Tibial artery (tissue), 4 donors: ENCODE data around the gene ZSCAN4.

Experiments used
- DNase-seq, 2 donors: peaks; one replicate each; pipeline ENCODE4 v3.0.0-alpha.2; 2019
- H3K27ac ChIP-seq, 2 donors: fragments of 200-600 bp; sonication (generic) in 1 of 2; 1 replicate in 1 of 2; 2 replicates in 1 of 2; pipeline ENCODE4 v1.5.1; 2018 to 2019; ENCODE audit warnings: mild to moderate bottlenecking in 1 of 2
- H3K27me3 ChIP-seq, 2 donors: fragments of 200-600 bp; sonication (generic) in 1 of 2; one replicate each; pipeline versions ENCODE4 v1.5.1 to v1.6.0; 2016 to 2019
- H3K36me3 ChIP-seq, 3 donors: fragments of 200-600 bp; sonication (generic) in 2 of 3; one replicate each; pipeline ENCODE4 v1.5.1; 2016 to 2019; ENCODE audit warnings: mild to moderate bottlenecking in 2 of 3
- H3K4me1 ChIP-seq, 4 donors: fragments of 200-600 bp; sonication (generic) in 2 of 4; 1 replicate in 3 of 4; 2 replicates in 1 of 4; pipeline ENCODE4 v1.5.1; 2016 to 2019
- H3K4me3 ChIP-seq, 2 donors: fragments of 200-600 bp; sonication (generic) in 1 of 2; 1 replicate in 1 of 2; 2 replicates in 1 of 2; pipeline ENCODE4 v1.5.1; 2018 to 2019; ENCODE audit warnings: mild to moderate bottlenecking in 2 of 2
- H3K9me3 ChIP-seq, 3 donors: fragments of 200-600 bp; sonication (generic) in 1 of 3; one replicate each; pipeline ENCODE4 v1.5.1; 2016 to 2019
- intact Hi-C: fragments of 100-400 bp; cut with DNase I; formaldehyde crosslinking; loops from one replicate; pipeline ENCODE4 v1.15.0; 2023; ENCODE audit warnings: low total_unique reads
- TF ChIP-seq, protein P1 (sequence below), 2 experiments: fragments of 200-600 bp in 1 of 2; fragments of 450-650 bp in 1 of 2; IDR thresholded peaks; one replicate each; pipeline ENCODE4 v1.5.1; 2017 to 2019; ENCODE audit warnings: antibody characterized with exemption in 2 of 2, mild to moderate bottlenecking in 1 of 2, moderate library complexity in 1 of 2

The ZSCAN4 gene

DNA sequence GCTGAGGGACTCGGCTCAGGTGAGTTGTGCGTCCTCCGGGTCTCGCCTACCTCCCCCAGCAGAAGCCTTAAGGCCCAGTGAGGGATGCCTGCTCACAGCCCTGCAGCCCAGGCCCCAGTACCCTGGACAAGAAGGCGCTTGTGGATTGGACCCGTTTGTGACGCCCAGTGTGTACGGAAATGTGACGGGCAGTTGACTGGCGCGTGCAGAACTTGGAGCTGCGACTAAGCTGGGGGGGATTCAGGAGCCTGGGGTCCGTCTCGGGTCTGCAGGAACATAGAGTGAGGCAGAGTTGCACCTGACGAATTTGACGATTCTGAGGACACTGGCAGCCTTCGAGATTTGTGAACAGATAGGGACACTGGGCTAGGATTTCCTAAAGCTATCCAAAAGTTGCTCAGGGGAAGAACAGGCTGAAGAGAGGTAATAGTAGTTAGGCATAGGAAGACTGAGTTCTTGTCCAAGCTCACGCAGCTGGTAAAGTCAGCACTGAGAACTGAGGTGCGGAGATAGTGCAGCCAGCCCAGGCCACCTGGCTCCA is 13.6 kb downstream of the ZSCAN4 start:
- intact Hi-C loops: no loop called here
- H3K4me1 ChIP-seq: peaks cover 0 to 19% (median 7%) of the 10 kb centered on the region in 4 donors
- peak overlapping the region; percentile 57 to 77 for H3K4me3 ChIP-seq
- no peaks in the 10 kb centered on the region for H3K27me3 ChIP-seq
- DNase-seq: no peak
- peak overlapping the region in 1 of 2 donors; percentile 40 for H3K27ac ChIP-seq
- H3K36me3 ChIP-seq: peaks cover 40 to 47% (median 41%) of the 10 kb centered on the region in 3 donors
- TF ChIP-seq, protein P1, sequence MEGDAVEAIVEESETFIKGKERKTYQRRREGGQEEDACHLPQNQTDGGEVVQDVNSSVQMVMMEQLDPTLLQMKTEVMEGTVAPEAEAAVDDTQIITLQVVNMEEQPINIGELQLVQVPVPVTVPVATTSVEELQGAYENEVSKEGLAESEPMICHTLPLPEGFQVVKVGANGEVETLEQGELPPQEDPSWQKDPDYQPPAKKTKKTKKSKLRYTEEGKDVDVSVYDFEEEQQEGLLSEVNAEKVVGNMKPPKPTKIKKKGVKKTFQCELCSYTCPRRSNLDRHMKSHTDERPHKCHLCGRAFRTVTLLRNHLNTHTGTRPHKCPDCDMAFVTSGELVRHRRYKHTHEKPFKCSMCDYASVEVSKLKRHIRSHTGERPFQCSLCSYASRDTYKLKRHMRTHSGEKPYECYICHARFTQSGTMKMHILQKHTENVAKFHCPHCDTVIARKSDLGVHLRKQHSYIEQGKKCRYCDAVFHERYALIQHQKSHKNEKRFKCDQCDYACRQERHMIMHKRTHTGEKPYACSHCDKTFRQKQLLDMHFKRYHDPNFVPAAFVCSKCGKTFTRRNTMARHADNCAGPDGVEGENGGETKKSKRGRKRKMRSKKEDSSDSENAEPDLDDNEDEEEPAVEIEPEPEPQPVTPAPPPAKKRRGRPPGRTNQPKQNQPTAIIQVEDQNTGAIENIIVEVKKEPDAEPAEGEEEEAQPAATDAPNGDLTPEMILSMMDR (IDR thresholded peaks at IDR 0.05): no peak
- peaks cover 4 to 52% (median 39%) of the 10 kb centered on the region in 3 donors for H3K9me3 ChIP-seq

DNA sequence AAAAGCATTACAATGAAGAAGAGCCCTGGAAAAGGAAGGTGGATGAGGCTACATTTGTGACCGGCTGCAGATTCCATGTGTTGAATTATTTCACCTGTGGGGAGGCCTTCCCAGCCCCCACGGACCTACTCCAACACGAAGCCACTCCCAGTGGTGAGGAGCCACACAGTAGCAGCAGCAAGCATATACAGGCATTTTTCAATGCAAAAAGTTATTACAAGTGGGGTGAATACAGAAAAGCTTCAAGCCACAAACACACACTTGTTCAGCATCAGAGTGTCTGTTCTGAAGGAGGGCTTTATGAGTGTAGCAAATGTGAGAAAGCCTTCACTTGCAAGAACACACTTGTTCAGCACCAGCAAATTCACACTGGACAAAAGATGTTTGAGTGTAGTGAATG is 18.0 kb downstream of the ZSCAN4 start:
- no peak for DNase-seq
- Histone ChIP-seq H3K4me1 (peaks cover 0 to 14% (median 7%) of the 10 kb centered on the region in 4 donors), H3K27me3 (no peaks in the 10 kb centered on the region), H3K4me3 (no peak overlapping the region), H3K36me3 (peaks cover 67 to 85% (median 73%) of the 10 kb centered on the region in 3 donors), H3K27ac (no peak overlapping the region), H3K9me3 (peaks cover 18 to 92% (median 80%) of the 10 kb centered on the region in 3 donors)
- intact Hi-C loops: no loop called here
- TF ChIP-seq, protein P1 (IDR thresholded peaks at IDR 0.05): no peak

DNA sequence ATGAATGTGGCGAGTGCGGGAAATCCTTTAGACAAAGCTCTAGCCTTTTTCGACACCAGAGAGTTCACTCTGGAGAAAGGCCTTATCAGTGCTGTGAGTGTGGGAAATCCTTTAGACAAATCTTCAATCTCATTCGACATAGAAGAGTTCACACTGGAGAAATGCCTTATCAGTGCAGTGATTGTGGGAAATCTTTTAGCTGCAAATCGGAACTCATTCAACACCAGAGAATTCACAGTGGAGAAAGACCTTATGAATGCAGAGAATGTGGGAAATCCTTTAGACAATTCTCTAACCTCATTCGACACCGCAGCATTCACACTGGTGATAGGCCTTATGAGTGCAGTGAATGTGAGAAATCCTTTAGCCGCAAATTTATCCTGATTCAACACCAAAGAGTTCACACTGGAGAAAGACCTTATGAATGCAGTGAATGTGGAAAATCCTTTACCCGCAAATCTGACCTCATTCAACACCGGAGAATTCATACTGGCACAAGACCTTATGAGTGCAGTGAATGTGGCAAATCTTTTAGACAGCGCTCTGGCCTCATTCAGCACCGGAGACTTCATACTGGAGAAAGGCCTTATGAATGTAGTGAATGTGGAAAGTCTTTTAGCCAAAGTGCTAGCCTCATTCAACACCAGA is 18.8 kb downstream of the ZSCAN4 start:
- Histone ChIP-seq H3K36me3 (peaks cover 67 to 92% (median 76%) of the 10 kb centered on the region in 3 donors), H3K27ac (no peak overlapping the region), H3K4me3 (no peak overlapping the region), H3K27me3 (no peaks in the 10 kb centered on the region), H3K4me1 (peaks cover 0 to 11% (median 5%) of the 10 kb centered on the region in 4 donors), H3K9me3 (peaks cover 18 to 100% (median 85%) of the 10 kb centered on the region in 3 donors)
- intact Hi-C loops: no loop called here
- no peak for DNase-seq
- TF ChIP-seq, protein P1 (IDR thresholded peaks at IDR 0.05): no peak

DNA sequence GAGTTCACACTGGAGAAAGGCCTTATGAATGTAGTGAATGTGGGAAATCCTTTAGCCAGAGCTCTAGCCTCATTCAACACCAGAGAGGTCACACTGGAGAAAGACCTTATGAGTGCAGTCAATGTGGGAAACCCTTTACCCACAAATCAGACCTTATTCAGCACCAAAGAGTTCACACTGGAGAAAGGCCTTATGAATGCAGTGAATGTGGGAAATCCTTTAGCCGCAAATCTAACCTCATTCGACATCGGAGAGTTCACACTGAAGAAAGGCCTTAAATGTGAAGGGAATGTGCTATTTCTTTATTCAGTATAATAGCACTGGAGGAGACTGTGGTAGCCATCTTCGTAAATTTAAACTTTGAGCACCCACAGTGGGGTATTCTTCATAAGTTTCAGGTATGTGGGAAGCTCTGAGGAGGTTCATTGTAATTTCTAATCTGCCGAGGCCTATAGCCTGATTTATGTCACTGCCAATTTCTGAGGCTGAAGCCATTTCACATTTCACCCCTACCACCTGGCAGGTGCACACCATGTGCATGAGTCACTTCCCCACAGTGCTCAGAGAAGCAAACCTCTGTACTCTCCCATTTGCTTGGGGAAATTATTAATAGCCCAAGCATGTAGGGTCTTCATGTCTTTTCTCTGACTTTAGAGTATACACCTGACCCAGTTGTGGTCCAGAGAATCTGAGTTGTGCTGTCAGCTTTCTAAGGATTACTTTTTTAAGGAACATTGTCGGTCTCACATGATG is 19.5 kb downstream of the ZSCAN4 start:
- Histone ChIP-seq H3K36me3 (peaks cover 73 to 99% (median 77%) of the 10 kb centered on the region in 3 donors), H3K27ac (no peak overlapping the region), H3K9me3 (peaks cover 18 to 100% (median 92%) of the 10 kb centered on the region in 3 donors), H3K4me1 (peaks cover 0 to 4% (median 0%) of the 10 kb centered on the region in 4 donors), H3K27me3 (no peaks in the 10 kb centered on the region), H3K4me3 (no peak overlapping the region)
- no peak for DNase-seq
- TF ChIP-seq, protein P1 (IDR thresholded peaks at IDR 0.05): no peak
- intact Hi-C loops: no loop called here

DNA sequence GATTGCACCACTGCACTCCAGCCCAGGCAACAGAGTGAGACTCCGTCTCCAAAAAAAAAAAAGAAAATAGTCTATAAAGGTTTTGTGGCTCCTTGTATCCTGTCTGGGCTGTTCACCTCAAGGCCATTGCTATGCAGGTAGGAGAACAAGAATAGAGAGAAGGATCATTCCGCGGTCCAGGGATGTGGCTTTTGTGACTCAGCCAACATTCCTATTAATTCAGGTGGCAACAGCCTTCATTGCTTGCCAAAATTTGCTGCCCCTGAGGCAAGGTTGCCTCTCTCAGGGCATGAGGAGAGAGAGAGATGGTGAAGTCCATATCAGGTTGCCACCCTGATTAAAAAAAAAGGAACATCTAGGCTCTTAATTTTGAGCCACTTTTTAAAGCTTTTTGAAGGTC is 21.0 kb downstream of the ZSCAN4 start:
- Histone ChIP-seq H3K4me1 (no peaks in the 10 kb centered on the region), H3K27ac (no peak overlapping the region), H3K27me3 (no peaks in the 10 kb centered on the region), H3K36me3 (peaks cover 57 to 94% (median 75%) of the 10 kb centered on the region in 3 donors), H3K9me3 (peaks cover 14 to 100% (median 93%) of the 10 kb centered on the region in 3 donors), H3K4me3 (no peak overlapping the region)
- intact Hi-C loops: no loop called here
- no peak for DNase-seq
- TF ChIP-seq, protein P1 (IDR thresholded peaks at IDR 0.05): no peak
